Right kidney (tissue), 1 donor: ENCODE results near the gene ZBTB39.
"Not testable (repeated sequence)": the region's sequence is repeated elsewhere in the genome, so short reads cannot be mapped to it uniquely, and the experiment has no call there.

Source experiments
- DNase-seq: peaks from one replicate; pipeline ENCODE4 v3.0.0-alpha.2; 2016

Gene ZBTB39

GRCh38 chr12:57037264-57037663, 30.9 kb upstream of the ZBTB39 start:
- DNase-seq: no peak

DNA sequence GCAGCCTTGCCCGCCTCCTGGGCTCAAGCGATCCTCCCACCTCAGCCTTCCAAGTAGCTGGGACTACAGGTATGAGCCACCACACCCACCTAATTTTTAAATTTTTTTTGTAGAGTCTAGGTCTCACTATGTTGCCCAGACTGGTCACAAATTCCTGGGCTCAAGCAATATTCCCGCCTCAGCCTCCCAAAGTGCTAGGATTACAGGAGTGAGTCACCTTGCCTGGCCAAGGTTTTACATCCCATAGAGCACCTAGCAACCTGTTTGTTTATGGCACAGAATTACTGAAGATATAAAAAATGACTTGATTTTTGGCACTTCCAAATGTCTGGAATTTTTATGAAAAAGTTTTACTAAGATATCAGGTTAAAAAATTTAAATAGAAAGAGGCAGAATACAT, 27.1 kb upstream of the ZBTB39 start:
- no peak for DNase-seq

GRCh38 chr12:57031789-57032188, 25.4 kb upstream of the ZBTB39 start:
- no peak for DNase-seq

- no peak for DNase-seq
Measured at GRCh38 chr12:57031138-57031725, 24.9 kb upstream of the ZBTB39 start.

GRCh38 chr12:57029457-57029856, 23.1 kb upstream of the ZBTB39 start:
- no peak for DNase-seq

DNA sequence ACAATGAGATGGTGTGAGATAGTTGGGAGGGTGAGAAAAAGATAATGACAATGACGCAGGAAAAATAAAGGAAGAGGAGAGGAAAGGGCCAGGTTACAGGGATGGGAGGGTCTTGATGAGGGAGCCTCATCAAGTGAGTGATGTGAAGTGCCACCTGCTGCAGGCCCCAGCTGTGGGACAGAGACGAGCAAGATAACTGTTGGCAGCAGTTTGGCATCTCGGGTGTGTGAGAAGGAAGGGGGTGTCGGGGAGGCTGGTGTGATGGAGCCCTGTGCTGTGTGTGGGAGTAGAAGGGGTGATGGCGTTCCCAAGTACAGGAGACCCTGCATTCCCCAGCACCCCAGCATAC, 21.4 kb upstream of the ZBTB39 start:
- no peak for DNase-seq

- no peak for DNase-seq
Measured at GRCh38 chr12:57027011-57027804, 20.9 kb upstream of the ZBTB39 start.

- DNase-seq: no peak
Measured at GRCh38 chr12:57025196-57025595, 18.9 kb upstream of the ZBTB39 start.

GRCh38 chr12:57022324-57022723, 16.0 kb upstream of the ZBTB39 start:
- DNase-seq: not testable (repeated sequence)

DNA sequence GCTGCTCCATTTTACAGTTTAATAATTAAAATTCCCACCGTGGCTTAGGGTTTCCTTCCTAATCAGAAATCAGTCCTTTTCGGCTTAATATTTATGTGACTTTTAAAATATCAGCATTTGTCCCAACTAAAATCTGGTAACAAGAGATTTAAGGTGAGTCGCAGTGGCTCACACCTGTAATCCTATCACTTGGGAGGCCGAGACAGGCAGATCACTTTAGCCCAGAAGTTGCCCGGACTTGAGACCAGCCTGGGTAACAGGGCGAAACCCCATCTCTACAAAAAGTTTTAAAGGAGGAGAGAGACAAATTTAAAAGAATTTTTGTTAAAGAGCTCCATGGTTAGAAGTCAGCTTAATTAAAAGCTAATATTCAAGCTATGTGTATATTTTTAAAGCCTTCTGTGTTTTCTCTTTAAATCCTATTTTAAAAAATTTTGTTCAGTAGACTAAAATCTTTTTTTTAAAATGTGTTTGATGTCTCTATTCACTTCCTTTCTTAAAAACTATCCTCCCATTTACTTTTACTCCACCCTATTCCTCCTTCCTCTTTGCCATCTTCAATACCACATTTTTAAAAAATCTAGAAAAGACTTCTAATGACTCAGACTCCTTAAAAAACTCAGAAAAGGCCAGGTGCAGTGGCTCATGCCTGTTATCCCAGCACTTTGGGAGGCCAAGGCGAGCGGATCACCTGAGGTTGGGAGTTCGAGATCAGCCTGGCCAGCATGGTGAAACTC, 13.8 kb upstream of the ZBTB39 start:
- DNase-seq: no peak

GRCh38 chr12:57018906-57019305, 12.6 kb upstream of the ZBTB39 start:
- DNase-seq: no peak

- not testable (repeated sequence) for DNase-seq
Measured at GRCh38 chr12:57018353-57018752, 12.0 kb upstream of the ZBTB39 start.

DNA sequence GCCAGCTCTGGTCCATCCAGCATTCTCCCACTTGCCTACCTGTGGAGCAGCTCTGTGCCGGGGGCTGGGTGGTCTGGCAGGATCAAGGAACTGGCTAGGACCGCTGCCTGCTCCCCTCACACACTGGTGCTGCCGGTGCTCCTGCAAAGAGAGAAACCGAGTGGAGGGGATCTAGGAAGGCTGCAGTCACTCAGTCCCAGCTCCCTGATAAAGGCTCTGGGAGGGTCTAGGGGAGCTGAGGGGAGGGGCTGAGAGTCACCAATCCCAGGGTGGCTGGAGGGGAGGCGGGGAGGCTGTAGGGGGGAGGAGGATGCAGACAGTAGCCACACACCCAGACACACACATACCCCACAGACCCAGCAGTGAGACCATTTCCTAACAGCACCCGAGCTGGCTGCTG, 10.0 kb upstream of the ZBTB39 start, which contains the start of gene TAC3:
Gene TAC3 (minus strand): TSS at position 182 of the 400 bp plus-strand sequence. CDS start 732 bp downstream, outside the sequence.
- DNase-seq: no peak

- DNase-seq: no peak
Measured at GRCh38 chr12:57012600-57013465, 6.5 kb upstream of the ZBTB39 start.

- no peak for DNase-seq
Measured at GRCh38 chr12:57011438-57012424, 5.4 kb upstream of the ZBTB39 start.

- DNase-seq: no peak
Measured at GRCh38 chr12:57010627-57011247, 4.4 kb upstream of the ZBTB39 start.

- no peak for DNase-seq
Measured at GRCh38 chr12:57009949-57010626, 3.7 kb upstream of the ZBTB39 start.

DNA sequence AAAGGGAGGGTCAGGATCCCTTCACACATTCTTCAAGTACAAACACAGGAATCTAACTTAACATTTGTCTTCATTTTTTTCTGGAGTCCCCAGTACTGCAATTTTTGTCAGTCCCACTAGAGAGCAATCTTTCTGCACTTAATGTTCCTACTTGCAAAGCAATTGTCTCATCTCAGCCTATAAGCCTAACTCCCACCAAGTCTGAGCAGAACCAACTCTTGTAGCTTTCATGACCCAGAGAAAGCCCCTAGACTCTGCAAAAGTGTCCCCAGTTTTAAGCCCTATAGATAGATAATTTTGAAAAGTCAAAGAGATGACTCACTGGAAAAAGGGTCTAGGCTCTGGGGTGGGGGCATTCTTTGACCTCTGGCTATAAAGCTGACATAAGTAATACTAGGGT, 1.8 kb upstream of the ZBTB39 start:
- DNase-seq: no peak

DNA sequence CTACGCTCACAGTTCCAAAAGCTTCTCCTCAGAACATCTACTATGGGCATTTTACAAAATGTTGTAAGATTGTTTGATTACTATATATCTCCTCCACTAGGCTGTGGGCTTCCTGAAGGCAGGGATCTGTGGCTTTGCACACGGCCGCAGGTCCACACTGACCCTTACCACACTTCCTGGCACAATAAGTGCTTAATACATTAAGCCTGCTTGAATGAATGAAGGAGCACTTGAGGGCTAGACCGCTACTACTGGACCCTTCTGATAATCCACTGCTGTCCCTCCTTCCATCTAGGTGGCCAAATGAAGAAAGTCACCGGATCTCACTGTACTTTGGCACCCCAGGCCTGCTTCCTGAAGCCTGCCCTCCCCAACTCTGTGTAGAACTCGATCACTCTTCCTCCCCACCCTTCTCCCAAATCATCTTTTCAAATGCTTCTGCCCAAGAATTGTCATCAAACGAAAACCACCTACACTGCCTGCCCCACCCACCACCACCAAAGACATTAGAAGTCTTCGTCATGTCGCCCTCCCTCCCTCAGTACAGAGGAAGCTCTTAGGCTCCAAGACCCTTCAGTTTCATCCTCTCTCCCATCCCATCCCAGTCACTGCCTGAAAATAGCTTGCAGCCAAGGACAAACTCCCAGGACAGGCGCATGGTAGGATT, 596 bp upstream of the ZBTB39 start:
- DNase-seq: peak; percentile 59
